GM12873 (cell line): ENCODE results near the gene TUBB3.
A peak's percentile ranks its signal among the peaks of the same experiment; 100 is the strongest.

ENCODE experiments used
- CTCF ChIP-seq: IDR thresholded peaks from 2 replicates; pipeline ENCODE4 v1.5.1; 2012; ENCODE audit warnings: low read depth, mild to moderate bottlenecking, moderate library complexity, low read length, control low read depth; ENCODE audit not compliant: insufficient read depth; ENCODE audit errors: missing control alignments

TUBB3 gene

GRCh38 chr16:89904606-89905510, 18.3 kb upstream of the TUBB3 start:
- TF ChIP-seq CTCF: no peak

GRCh38 chr16:89905511-89906139, 17.5 kb upstream of the TUBB3 start:
- TF ChIP-seq CTCF: no peak

- TF ChIP-seq CTCF: no peak
These were observed 16.8 kb upstream of the TUBB3 start for GRCh38 chr16:89906140-89907025.

GRCh38 chr16:89907055-89907814, 15.9 kb upstream of the TUBB3 start:
- TF ChIP-seq CTCF: no peak

- no peak for TF ChIP-seq CTCF
These were observed 14.9 kb upstream of the TUBB3 start for GRCh38 chr16:89908236-89908635.

GRCh38 chr16:89909777-89910716, 13.1 kb upstream of the TUBB3 start:
- TF ChIP-seq CTCF: peak; percentile 92
